ENCODE data around the gene LDLRAD3.

Gene LDLRAD3

GRCh38 chr11:36077886-36078685 lies 134.2 kb downstream of the LDLRAD3 start:
- DNase-seq (ENCODE audit: low read depth), result no peak

GRCh38 chr11:36078686-36079055 lies 134.8 kb downstream of the LDLRAD3 start:
- no peak for DNase-seq (ENCODE audit: low read depth)

GRCh38 chr11:36079878-36080675 lies 136.2 kb downstream of the LDLRAD3 start:
- DNase-seq (ENCODE audit: low read depth), result no peak

- no peak for DNase-seq (ENCODE audit: low read depth)
Measured at GRCh38 chr11:36081274-36081945, 137.5 kb downstream of the LDLRAD3 start.

GRCh38 chr11:36086366-36086765 lies 142.5 kb downstream of the LDLRAD3 start:
- DNase-seq (ENCODE audit: low read depth), result no peak

- no peak for DNase-seq (ENCODE audit: low read depth)
Measured at GRCh38 chr11:36088266-36088972, 144.6 kb downstream of the LDLRAD3 start.

GRCh38 chr11:36089920-36090319 lies 146.1 kb downstream of the LDLRAD3 start:
- no peak for DNase-seq (ENCODE audit: low read depth)

- DNase-seq (ENCODE audit: low read depth), result no peak
Measured at GRCh38 chr11:36090356-36091109, 146.7 kb downstream of the LDLRAD3 start.

- no peak for DNase-seq (ENCODE audit: low read depth)
Measured at GRCh38 chr11:36091256-36091811, 147.5 kb downstream of the LDLRAD3 start.

- no peak for DNase-seq (ENCODE audit: low read depth)
Measured at GRCh38 chr11:36092314-36093030, 148.6 kb downstream of the LDLRAD3 start.

- no peak for DNase-seq (ENCODE audit: low read depth)
Measured at GRCh38 chr11:36093548-36093947, 149.7 kb downstream of the LDLRAD3 start.

GRCh38 chr11:36094164-36094563 lies 150.3 kb downstream of the LDLRAD3 start:
- DNase-seq (ENCODE audit: low read depth), result no peak

- no peak for DNase-seq (ENCODE audit: low read depth)
Measured at GRCh38 chr11:36095716-36096115, 151.9 kb downstream of the LDLRAD3 start.

GRCh38 chr11:36097219-36097650 lies 153.4 kb downstream of the LDLRAD3 start:
- DNase-seq (ENCODE audit: low read depth), result no peak

GRCh38 chr11:36098087-36098486 lies 154.2 kb downstream of the LDLRAD3 start:
- no peak for DNase-seq (ENCODE audit: low read depth)

GRCh38 chr11:36098853-36099375 lies 155.1 kb downstream of the LDLRAD3 start:
- DNase-seq (ENCODE audit: low read depth), result no peak

- DNase-seq (ENCODE audit: low read depth), result no peak
Measured at GRCh38 chr11:36101466-36101865, 157.6 kb downstream of the LDLRAD3 start.

- no peak for DNase-seq (ENCODE audit: low read depth)
Measured at GRCh38 chr11:36102868-36103267, 159.0 kb downstream of the LDLRAD3 start.

- no peak for DNase-seq (ENCODE audit: low read depth)
Measured at GRCh38 chr11:36103933-36104530, 160.2 kb downstream of the LDLRAD3 start.

GRCh38 chr11:36104660-36104992 lies 160.8 kb downstream of the LDLRAD3 start:
- DNase-seq (ENCODE audit: low read depth), result no peak

All from activated T-cell treated with anti-CD3 and anti-CD28 coated beads for 48 hours (primary cell).